WTC11 (cell line): Measurements from ENCODE around the gene PDE11A. TPM values are rescaled to one million over a fixed set of nuclear protein-coding genes. Genes with fewer than 3 reads are reported as not detected.

Experiments
- ATAC-seq: fragments of 200-7000 bp; cut with Tn5 transposase; 2 replicates; pipeline ENCODE4 v1.10.0; 2021; ENCODE audit warnings: mild to moderate bottlenecking, moderate library complexity
- CTCF ChIA-PET: fragments of 300-600 bp; sonication (Branson Sonifier 250); formaldehyde crosslinking; loops from one replicate; lab custom pipeline; 2021; ENCODE audit warnings: antibody characterized with exemption; lab: Charles Lee
- POLR2A ChIA-PET: fragments of 350-600 bp; sonication (Branson Sonifier 250); formaldehyde crosslinking; loops from one replicate; lab custom pipeline; 2021; ENCODE audit warnings: antibody characterized with exemption; lab: Charles Lee
- DNase-seq: peaks from one replicate; pipeline ENCODE4 v3.0.0; 2021; ENCODE audit warnings: low spot score
- H3K27ac Mint-ChIP-seq: 2 replicates; pipeline ENCODE4 v1.8.0; 2021; ENCODE audit warnings: mixed read lengths
- H3K27me3 Mint-ChIP-seq: 2 replicates; pipeline ENCODE4 v1.8.0; 2021; ENCODE audit warnings: low read depth, mild to moderate bottlenecking, moderate library complexity, mixed read lengths
- H3K36me3 Mint-ChIP-seq: 2 replicates; pipeline ENCODE4 v1.8.0; 2021; ENCODE audit warnings: mixed read lengths
- H3K4me1 Mint-ChIP-seq: 2 replicates; pipeline ENCODE4 v1.8.0; 2022; ENCODE audit warnings: mixed read lengths
- H3K4me3 Mint-ChIP-seq: 2 replicates; pipeline ENCODE4 v1.8.0; 2021; ENCODE audit warnings: mild to moderate bottlenecking, moderate library complexity, mixed read lengths
- H3K9me3 Mint-ChIP-seq: 2 replicates; pipeline ENCODE4 v1.8.0; 2021; ENCODE audit warnings: mixed read lengths
- CBFB ChIP-seq: sonication (generic); formaldehyde crosslinking; IDR thresholded peaks from 2 replicates; pipeline ENCODE4 v1.8.1; 2022; ENCODE audit warnings: mild to moderate bottlenecking, low read depth, missing genetic modification reagents
- ESRRA ChIP-seq: sonication (generic); formaldehyde crosslinking; IDR thresholded peaks from 2 replicates; pipeline ENCODE4 v1.8.1; 2022; ENCODE audit warnings: mild to moderate bottlenecking, missing genetic modification reagents, borderline replicate concordance
- ETV6 ChIP-seq: sonication (generic); formaldehyde crosslinking; IDR thresholded peaks from 2 replicates; pipeline ENCODE4 v1.8.1; 2022; ENCODE audit warnings: mild to moderate bottlenecking, missing genetic modification reagents
- MYBL2 ChIP-seq: sonication (generic); formaldehyde crosslinking; IDR thresholded peaks from 2 replicates; pipeline ENCODE4 v1.8.1; 2023; ENCODE audit warnings: mild to moderate bottlenecking, moderate library complexity, missing genetic modification reagents
- RORB ChIP-seq: fragments of 250-450 bp; sonication (Bioruptor Pico); IDR thresholded peaks from 2 replicates; pipeline ENCODE4 v1.9.0; 2021; ENCODE audit warnings: mild to moderate bottlenecking
- SP1 ChIP-seq: sonication (generic); formaldehyde crosslinking; conservative IDR thresholded peaks from 2 replicates; pipeline ENCODE4 v1.8.1; 2022; ENCODE audit warnings: missing genetic modification reagents
- ZBTB21 ChIP-seq: sonication (generic); formaldehyde crosslinking; IDR thresholded peaks from 2 replicates; pipeline ENCODE4 v1.8.1; 2023; ENCODE audit warnings: mild to moderate bottlenecking, missing genetic modification reagents, borderline replicate concordance
- ZNF263 ChIP-seq: sonication (generic); formaldehyde crosslinking; IDR thresholded peaks from 2 replicates; pipeline ENCODE4 v1.8.1; 2022; ENCODE audit warnings: low read depth, mild to moderate bottlenecking, moderate library complexity, missing genetic modification reagents
- ZNF671 ChIP-seq: fragments of 250-450 bp; sonication (Bioruptor Pico); IDR thresholded peaks from 2 replicates; pipeline ENCODE4 v1.8.0; 2021; ENCODE audit warnings: mild to moderate bottlenecking
- total RNA-seq: library from RNA; stranded (reverse); gene quantifications from 3 replicates; pipeline ENCODE4 v1.2.3, GENCODE V29; 2021
- TF ChIP-seq, protein P1 (sequence below): sonication (generic); formaldehyde crosslinking; IDR thresholded peaks from 2 replicates; pipeline ENCODE4 v1.8.1; 2023; ENCODE audit warnings: mild to moderate bottlenecking, missing genetic modification reagents
- TF ChIP-seq, protein P2 (sequence below): sonication (generic); formaldehyde crosslinking; IDR thresholded peaks from 2 replicates; pipeline ENCODE4 v1.8.1; 2023; ENCODE audit warnings: mild to moderate bottlenecking, missing genetic modification reagents
- TF ChIP-seq, protein P3 (sequence below): sonication (generic); formaldehyde crosslinking; IDR thresholded peaks from 2 replicates; pipeline ENCODE4 v1.8.1; 2022; ENCODE audit warnings: missing genetic modification reagents, borderline replicate concordance
- TF ChIP-seq, protein P4 (sequence below): fragments of 250-450 bp; sonication (Bioruptor Pico); IDR thresholded peaks from 2 replicates; pipeline ENCODE4 v1.9.0; 2021; ENCODE audit warnings: mild to moderate bottlenecking, borderline replicate concordance
- TF ChIP-seq, protein P5 (sequence below): sonication (generic); formaldehyde crosslinking; IDR thresholded peaks from 2 replicates; pipeline ENCODE4 v1.8.1; 2022; ENCODE audit warnings: mild to moderate bottlenecking, missing genetic modification reagents, moderate library complexity, borderline replicate concordance
- TF ChIP-seq, protein P6 (sequence below): sonication (generic); formaldehyde crosslinking; conservative IDR thresholded peaks from 2 replicates; pipeline ENCODE4 v1.8.1; 2022; ENCODE audit warnings: mild to moderate bottlenecking, missing genetic modification reagents

Gene PDE11A
- total RNA-seq, 1 experiment from 2014 or later: 0.13 TPM

DNA sequence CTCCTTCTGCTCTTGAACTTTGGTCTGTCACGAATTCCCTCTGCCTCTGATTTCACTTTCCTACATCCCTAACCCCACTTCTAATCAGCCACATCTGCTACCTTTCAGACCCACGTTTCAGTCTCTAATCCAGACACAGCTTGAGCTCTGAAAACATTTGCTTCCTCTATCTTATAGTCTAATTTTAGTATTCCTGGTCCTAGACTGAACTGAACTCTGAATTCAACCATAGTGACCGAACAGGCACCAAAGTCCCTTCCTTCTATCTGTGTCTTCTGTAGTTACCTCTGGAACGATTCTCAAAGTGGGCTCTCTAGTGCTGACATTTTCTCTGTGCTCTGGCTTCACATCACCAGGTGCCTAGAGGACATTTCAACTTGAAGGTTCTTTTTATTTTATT is 156.2 kb downstream of the PDE11A start:
- CTCF ChIA-PET: no interaction called here
- Mint-ChIP-seq H3K27ac (no peak overlapping the region), H3K4me3 (no peak overlapping the region), H3K36me3 (no peaks in the 10 kb centered on the region), H3K27me3 (no peaks in the 10 kb centered on the region), H3K9me3 (peaks cover 4% of the 10 kb centered on the region), H3K4me1 (no peaks in the 10 kb centered on the region)
- TF ChIP-seq ZNF671 (CRISPR knock-in tag) (no peak), RORB (CRISPR knock-in tag) (no peak), ESRRA (no peak)
- DNase-seq (no peak), ATAC-seq (no peak)
- POLR2A ChIA-PET: no interaction called here

DNA sequence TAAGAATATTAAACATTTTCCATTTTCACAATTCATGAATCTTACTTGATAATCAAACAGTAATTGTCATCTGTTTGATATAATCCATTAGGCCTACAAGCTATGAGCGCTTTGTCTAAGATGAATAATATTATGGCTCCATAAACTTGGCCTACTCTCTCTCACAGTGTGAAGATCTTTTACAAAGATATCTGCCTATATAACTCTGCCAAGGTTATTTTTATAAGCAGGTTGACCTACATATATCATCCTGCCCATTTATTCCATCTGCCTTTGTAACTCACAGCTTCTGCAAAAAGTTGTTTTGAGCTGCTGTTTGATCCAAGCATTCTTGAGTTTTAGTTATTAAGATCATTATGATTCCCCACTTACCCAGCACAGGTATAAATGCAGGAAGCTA is 158.3 kb downstream of the PDE11A start:
- DNase-seq (no peak), ATAC-seq (no peak)
- Mint-ChIP-seq H3K27ac (no peak overlapping the region), H3K4me1 (peaks cover 4% of the 10 kb centered on the region), H3K27me3 (no peaks in the 10 kb centered on the region), H3K9me3 (peaks cover 4% of the 10 kb centered on the region), H3K4me3 (no peak overlapping the region), H3K36me3 (no peaks in the 10 kb centered on the region)
- TF ChIP-seq CBFB (CRISPR knock-in tag) (no peak), ZBTB21 (CRISPR knock-in tag) (no peak), SP1 (no peak), ETV6 (CRISPR knock-in tag) (no peak)
- TF ChIP-seq, protein P1, sequence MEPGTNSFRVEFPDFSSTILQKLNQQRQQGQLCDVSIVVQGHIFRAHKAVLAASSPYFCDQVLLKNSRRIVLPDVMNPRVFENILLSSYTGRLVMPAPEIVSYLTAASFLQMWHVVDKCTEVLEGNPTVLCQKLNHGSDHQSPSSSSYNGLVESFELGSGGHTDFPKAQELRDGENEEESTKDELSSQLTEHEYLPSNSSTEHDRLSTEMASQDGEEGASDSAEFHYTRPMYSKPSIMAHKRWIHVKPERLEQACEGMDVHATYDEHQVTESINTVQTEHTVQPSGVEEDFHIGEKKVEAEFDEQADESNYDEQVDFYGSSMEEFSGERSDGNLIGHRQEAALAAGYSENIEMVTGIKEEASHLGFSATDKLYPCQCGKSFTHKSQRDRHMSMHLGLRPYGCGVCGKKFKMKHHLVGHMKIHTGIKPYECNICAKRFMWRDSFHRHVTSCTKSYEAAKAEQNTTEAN (CRISPR knock-in tag): no peak
- TF ChIP-seq, protein P2, sequence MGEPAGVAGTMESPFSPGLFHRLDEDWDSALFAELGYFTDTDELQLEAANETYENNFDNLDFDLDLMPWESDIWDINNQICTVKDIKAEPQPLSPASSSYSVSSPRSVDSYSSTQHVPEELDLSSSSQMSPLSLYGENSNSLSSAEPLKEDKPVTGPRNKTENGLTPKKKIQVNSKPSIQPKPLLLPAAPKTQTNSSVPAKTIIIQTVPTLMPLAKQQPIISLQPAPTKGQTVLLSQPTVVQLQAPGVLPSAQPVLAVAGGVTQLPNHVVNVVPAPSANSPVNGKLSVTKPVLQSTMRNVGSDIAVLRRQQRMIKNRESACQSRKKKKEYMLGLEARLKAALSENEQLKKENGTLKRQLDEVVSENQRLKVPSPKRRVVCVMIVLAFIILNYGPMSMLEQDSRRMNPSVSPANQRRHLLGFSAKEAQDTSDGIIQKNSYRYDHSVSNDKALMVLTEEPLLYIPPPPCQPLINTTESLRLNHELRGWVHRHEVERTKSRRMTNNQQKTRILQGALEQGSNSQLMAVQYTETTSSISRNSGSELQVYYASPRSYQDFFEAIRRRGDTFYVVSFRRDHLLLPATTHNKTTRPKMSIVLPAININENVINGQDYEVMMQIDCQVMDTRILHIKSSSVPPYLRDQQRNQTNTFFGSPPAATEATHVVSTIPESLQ (CRISPR knock-in tag): no peak
- TF ChIP-seq, protein P3, sequence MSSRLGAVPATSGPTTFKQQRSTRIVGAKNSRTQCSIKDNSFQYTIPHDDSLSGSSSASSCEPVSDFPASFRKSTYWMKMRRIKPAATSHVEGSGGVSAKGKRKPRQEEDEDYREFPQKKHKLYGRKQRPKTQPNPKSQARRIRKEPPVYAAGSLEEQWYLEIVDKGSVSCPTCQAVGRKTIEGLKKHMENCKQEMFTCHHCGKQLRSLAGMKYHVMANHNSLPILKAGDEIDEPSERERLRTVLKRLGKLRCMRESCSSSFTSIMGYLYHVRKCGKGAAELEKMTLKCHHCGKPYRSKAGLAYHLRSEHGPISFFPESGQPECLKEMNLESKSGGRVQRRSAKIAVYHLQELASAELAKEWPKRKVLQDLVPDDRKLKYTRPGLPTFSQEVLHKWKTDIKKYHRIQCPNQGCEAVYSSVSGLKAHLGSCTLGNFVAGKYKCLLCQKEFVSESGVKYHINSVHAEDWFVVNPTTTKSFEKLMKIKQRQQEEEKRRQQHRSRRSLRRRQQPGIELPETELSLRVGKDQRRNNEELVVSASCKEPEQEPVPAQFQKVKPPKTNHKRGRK (CRISPR knock-in tag): no peak
- CTCF ChIA-PET: no interaction called here
- POLR2A ChIA-PET: no interaction called here

DNA sequence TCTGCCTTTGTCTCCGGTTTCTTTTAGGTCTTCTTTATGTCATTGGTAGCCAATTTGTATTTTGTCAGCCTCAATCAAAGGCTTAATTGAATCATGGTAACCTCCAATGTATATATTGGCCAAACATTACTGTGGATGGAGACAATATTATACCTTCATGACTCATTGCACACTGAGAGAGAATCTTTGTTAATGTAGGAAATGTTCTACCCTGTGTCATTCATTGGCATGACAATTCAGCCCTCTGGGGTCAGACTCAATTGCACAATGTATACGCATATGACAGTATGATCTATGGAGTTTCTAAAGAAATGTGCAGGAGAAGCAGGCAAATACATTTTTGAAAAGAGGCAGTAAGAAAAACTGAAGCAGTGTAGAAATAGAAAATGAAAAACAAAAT is 162.6 kb downstream of the PDE11A start:
- no peaks in the 10 kb centered on the region for H3K36me3 Mint-ChIP-seq
- no peak overlapping the region for H3K4me3 Mint-ChIP-seq
- H3K4me1 Mint-ChIP-seq: peaks cover 18% of the 10 kb centered on the region
- ChIA-PET POLR2A (no interaction called here), CTCF (interaction anchor here (0.6 kb wide), 1 partner anchor 711 kb away, joined by 5 read pairs; no protein-coding TSS in a partner anchor)
- ATAC-seq (no peak), DNase-seq (no peak)
- H3K27ac Mint-ChIP-seq: no peak overlapping the region
- no peak for TF ChIP-seq ZNF263 (CRISPR knock-in tag)
- TF ChIP-seq, protein P4, sequence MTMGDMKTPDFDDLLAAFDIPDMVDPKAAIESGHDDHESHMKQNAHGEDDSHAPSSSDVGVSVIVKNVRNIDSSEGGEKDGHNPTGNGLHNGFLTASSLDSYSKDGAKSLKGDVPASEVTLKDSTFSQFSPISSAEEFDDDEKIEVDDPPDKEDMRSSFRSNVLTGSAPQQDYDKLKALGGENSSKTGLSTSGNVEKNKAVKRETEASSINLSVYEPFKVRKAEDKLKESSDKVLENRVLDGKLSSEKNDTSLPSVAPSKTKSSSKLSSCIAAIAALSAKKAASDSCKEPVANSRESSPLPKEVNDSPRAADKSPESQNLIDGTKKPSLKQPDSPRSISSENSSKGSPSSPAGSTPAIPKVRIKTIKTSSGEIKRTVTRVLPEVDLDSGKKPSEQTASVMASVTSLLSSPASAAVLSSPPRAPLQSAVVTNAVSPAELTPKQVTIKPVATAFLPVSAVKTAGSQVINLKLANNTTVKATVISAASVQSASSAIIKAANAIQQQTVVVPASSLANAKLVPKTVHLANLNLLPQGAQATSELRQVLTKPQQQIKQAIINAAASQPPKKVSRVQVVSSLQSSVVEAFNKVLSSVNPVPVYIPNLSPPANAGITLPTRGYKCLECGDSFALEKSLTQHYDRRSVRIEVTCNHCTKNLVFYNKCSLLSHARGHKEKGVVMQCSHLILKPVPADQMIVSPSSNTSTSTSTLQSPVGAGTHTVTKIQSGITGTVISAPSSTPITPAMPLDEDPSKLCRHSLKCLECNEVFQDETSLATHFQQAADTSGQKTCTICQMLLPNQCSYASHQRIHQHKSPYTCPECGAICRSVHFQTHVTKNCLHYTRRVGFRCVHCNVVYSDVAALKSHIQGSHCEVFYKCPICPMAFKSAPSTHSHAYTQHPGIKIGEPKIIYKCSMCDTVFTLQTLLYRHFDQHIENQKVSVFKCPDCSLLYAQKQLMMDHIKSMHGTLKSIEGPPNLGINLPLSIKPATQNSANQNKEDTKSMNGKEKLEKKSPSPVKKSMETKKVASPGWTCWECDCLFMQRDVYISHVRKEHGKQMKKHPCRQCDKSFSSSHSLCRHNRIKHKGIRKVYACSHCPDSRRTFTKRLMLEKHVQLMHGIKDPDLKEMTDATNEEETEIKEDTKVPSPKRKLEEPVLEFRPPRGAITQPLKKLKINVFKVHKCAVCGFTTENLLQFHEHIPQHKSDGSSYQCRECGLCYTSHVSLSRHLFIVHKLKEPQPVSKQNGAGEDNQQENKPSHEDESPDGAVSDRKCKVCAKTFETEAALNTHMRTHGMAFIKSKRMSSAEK: no peak
- TF ChIP-seq, protein P5, sequence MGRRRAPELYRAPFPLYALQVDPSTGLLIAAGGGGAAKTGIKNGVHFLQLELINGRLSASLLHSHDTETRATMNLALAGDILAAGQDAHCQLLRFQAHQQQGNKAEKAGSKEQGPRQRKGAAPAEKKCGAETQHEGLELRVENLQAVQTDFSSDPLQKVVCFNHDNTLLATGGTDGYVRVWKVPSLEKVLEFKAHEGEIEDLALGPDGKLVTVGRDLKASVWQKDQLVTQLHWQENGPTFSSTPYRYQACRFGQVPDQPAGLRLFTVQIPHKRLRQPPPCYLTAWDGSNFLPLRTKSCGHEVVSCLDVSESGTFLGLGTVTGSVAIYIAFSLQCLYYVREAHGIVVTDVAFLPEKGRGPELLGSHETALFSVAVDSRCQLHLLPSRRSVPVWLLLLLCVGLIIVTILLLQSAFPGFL: no peak
- TF ChIP-seq, protein P6, sequence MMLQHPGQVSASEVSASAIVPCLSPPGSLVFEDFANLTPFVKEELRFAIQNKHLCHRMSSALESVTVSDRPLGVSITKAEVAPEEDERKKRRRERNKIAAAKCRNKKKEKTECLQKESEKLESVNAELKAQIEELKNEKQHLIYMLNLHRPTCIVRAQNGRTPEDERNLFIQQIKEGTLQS (CRISPR knock-in tag): no peak
- no peak for TF ChIP-seq MYBL2 (CRISPR knock-in tag)
- no peaks in the 10 kb centered on the region for H3K27me3 Mint-ChIP-seq
- H3K9me3 Mint-ChIP-seq: no peaks in the 10 kb centered on the region
